Fibroblast of lung (primary cell): ENCODE data around the gene ZNF792. TPM values are rescaled to one million over a fixed set of nuclear protein-coding genes. Genes with fewer than 3 reads are reported as not detected.
"Not testable (repeated sequence)": the region's sequence is repeated elsewhere in the genome, so short reads cannot be mapped to it uniquely, and the experiment has no call there.

ENCODE experiments used
- DNase-seq, 2 donors: peaks; one replicate each; pipeline versions ENCODE4 v3.0.0 to v3.0.0-alpha.2; 2010; ENCODE audit warnings: low read depth in 2 of 2
- H2AFZ ChIP-seq: 2 replicates; pipeline ENCODE4 v1.5.1; 2012; ENCODE audit warnings: low read length, control low read depth, inconsistent platforms
- H3K27ac ChIP-seq: 2 replicates; pipeline ENCODE4 v1.5.1; 2011; ENCODE audit warnings: low read length, control low read depth; ENCODE audit not compliant: insufficient read depth
- H3K27me3 ChIP-seq: 2 replicates; pipeline ENCODE4 v1.5.1; 2011; ENCODE audit warnings: mild to moderate bottlenecking, low read length; ENCODE audit not compliant: control insufficient read depth, insufficient read depth
- H3K36me3 ChIP-seq: 2 replicates; pipeline ENCODE4 v1.5.1; 2011; ENCODE audit warnings: low read length; ENCODE audit not compliant: control insufficient read depth, insufficient read depth
- H3K4me1 ChIP-seq: 2 replicates; pipeline ENCODE4 v1.5.1; 2011; ENCODE audit warnings: low read length; ENCODE audit not compliant: control insufficient read depth, insufficient read depth; ENCODE audit errors: extremely low read depth
- H3K4me2 ChIP-seq: 2 replicates; pipeline ENCODE4 v1.5.1; 2011; ENCODE audit warnings: low read length, control low read depth; ENCODE audit not compliant: insufficient read depth; ENCODE audit errors: extremely low read depth
- H3K4me3 ChIP-seq, 4 experiments: fragments of 200-600 bp in 1 of 4; sonication (generic) in 1 of 4; replicated peaks in 1 of 4; 2 replicates each; pipeline ENCODE4 v1.5.1; 2011 to 2016; ENCODE audit warnings: low read length in 4 of 4, low read depth in 3 of 4, mild to moderate bottlenecking in 3 of 4, control low read depth in 2 of 4, inconsistent platforms in 1 of 4, mixed read lengths in 1 of 4; ENCODE audit not compliant: insufficient read depth in 1 of 4; ENCODE audit errors: control extremely low read depth in 1 of 4
- H3K79me2 ChIP-seq: 2 replicates; pipeline ENCODE4 v1.5.1; 2012; ENCODE audit warnings: mild to moderate bottlenecking, low read length, inconsistent platforms; ENCODE audit not compliant: control insufficient read depth, insufficient read depth
- H3K9ac ChIP-seq: 2 replicates; pipeline ENCODE4 v1.5.1; 2011; ENCODE audit warnings: mild to moderate bottlenecking, low read length, control low read depth; ENCODE audit not compliant: insufficient read depth
- H3K9me3 ChIP-seq: 2 replicates; pipeline ENCODE4 v1.5.1; 2012; ENCODE audit warnings: low read depth, low read length; ENCODE audit not compliant: control insufficient read depth, insufficient read depth
- H4K20me1 ChIP-seq: 2 replicates; pipeline ENCODE4 v1.5.1; 2011; ENCODE audit warnings: low read length; ENCODE audit not compliant: control insufficient read depth, insufficient read depth; ENCODE audit errors: extremely low read depth
- CTCF ChIP-seq, 2 donors: IDR thresholded peaks in 1 of 2; conservative IDR thresholded peaks in 1 of 2; 1 replicate in 1 of 2; 2 replicates in 1 of 2; pipeline ENCODE4 v1.5.1; 2011 to 2012; ENCODE audit warnings: low read length in 2 of 2, control low read depth in 1 of 2, inconsistent platforms in 1 of 2, low read depth in 1 of 2, mild to moderate bottlenecking in 1 of 2
- EZH2 ChIP-seq: IDR thresholded peaks from 2 replicates; pipeline ENCODE4 v1.5.1; 2012; ENCODE audit warnings: low read length, control low read depth, mild to moderate bottlenecking; ENCODE audit errors: missing control alignments
- polyA plus RNA-seq, 2 donors: library from polyadenylated mRNA; depleted of rRNA in 1 of 2; stranded (reverse) in 1 of 2; unstranded in 1 of 2; fragments of >200 nt; gene quantifications; 2 replicates each; pipeline ENCODE4 v1.2.1, GENCODE V29; 2011 to 2012; ENCODE audit warnings: missing spikeins in 1 of 2
- total RNA-seq: library from RNA; depleted of rRNA; stranded (reverse); fragments of >200 nt; gene quantifications from 2 replicates; pipeline ENCODE4 v1.2.1, GENCODE V29; 2014

The ZNF792 gene
- total and polyA plus RNA-seq, 2 donors (not counting 1 experiment from before 2014, with no cell fraction given) = 1.7 to 5.0 TPM

GRCh38 chr19:35006999-35007365, 43.0 kb upstream of the ZNF792 start:
- Histone ChIP-seq H4K20me1 (no peaks in the 10 kb centered on the region), H3K9ac (no peak overlapping the region), H3K36me3 (peaks cover 19% of the 10 kb centered on the region), H3K9me3 (no peaks in the 10 kb centered on the region), H3K4me3 (no peak overlapping the region), H3K79me2 (peaks cover 34% of the 10 kb centered on the region), H3K4me2 (no peak overlapping the region), H2AFZ (no peak overlapping the region), H3K27me3 (no peaks in the 10 kb centered on the region), H3K27ac (no peak overlapping the region), H3K4me1 (peaks cover 5% of the 10 kb centered on the region)
- TF ChIP-seq EZH2 (no peak), CTCF (conservative IDR thresholded peaks at IDR 0.05 in 1 of 2, IDR thresholded peaks at IDR 0.05 in 1 of 2; ENCODE audit: low read depth in 1 of 2, low read length in 2 of 2) (no peak)
- no peak for DNase-seq

DNA sequence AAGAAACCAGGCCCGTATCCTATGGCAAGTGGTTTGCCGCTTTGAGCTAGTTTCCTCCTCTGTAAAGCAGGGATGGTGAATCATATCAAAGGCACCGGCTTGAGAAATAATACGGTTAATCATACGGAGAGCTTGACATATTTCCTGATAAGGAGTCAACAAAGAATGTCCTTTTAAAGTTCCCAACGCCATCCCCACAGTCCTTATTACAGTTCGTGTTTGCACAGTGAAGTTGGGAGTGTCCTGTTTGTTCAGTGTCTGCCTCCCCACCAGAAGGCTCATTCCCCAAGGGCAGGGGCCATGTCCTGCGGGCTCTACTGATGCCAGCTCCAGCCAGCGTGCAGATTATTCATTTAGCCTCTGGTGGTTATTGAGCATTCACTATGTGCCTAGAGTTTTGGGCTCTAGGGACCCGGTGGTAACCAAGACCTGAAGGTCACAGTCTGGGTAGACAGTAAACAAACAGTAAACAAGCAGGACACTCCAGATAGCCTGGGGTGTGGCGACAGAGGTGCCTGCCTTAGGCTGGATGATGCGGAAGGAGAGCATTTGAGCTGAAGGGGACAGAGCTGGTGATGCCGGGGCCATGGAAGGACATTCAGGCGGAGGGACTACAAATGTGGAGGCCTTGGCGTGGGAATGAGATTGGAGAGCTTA, 42.4 kb upstream of the ZNF792 start:
- no peaks in the 10 kb centered on the region for H3K27me3 ChIP-seq
- DNase-seq = peak; percentile 63 to 90

DNA sequence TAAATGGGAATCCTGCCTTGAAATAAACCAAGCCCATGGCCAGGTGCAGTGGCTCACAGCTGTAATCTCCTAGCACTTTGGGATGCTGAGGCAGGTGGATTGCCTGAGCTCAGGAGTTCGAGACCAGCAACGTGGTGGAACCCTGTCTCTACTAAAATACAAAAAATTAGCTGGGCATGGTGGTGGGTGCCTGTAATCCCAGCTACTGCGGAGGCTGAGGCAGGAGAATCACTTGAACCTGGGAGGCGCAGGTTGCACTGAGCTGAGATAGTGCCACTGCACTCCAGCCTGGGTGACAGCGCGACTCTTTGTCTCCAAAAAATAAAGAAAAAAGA, 41.9 kb upstream of the ZNF792 start:
- H3K4me3 ChIP-seq, H3K27ac ChIP-seq, H3K4me1 ChIP-seq, H2AFZ ChIP-seq, H4K20me1 ChIP-seq, H3K9ac ChIP-seq, H3K9me3 ChIP-seq, H3K4me2 ChIP-seq, DNase-seq, H3K27me3 ChIP-seq: not testable (repeated sequence)
- Histone ChIP-seq H3K79me2 (peaks cover 42% of the 10 kb centered on the region), H3K36me3 (peaks cover 13% of the 10 kb centered on the region)

More for the DNA sequence above, 42.4 kb upstream of the ZNF792 start:
- peaks cover 37% of the 10 kb centered on the region for H3K79me2 ChIP-seq
- H3K9me3 ChIP-seq = no peaks in the 10 kb centered on the region
- H4K20me1 ChIP-seq = no peaks in the 10 kb centered on the region
- TF ChIP-seq EZH2 = no peak
- TF ChIP-seq CTCF (conservative IDR thresholded peaks at IDR 0.05 in 1 of 2, IDR thresholded peaks at IDR 0.05 in 1 of 2; ENCODE audit: low read depth in 1 of 2, low read length in 2 of 2) = no peak
- H3K9ac ChIP-seq = no peak overlapping the region
- H3K36me3 ChIP-seq = peaks cover 15% of the 10 kb centered on the region
- H3K4me3 ChIP-seq = no peak overlapping the region
- peaks cover 5% of the 10 kb centered on the region for H3K4me1 ChIP-seq
- no peak overlapping the region for H2AFZ ChIP-seq
- no peak overlapping the region for H3K4me2 ChIP-seq
- no peak overlapping the region for H3K27ac ChIP-seq
